Measurements from ENCODE around the gene ACP1.

Gene ACP1

GRCh38 chr2:282371-283263 is 17.9 kb downstream of the ACP1 start:
- DNase-seq = no peak

- no peak for DNase-seq
Measured at GRCh38 chr2:283996-284794, 19.4 kb downstream of the ACP1 start.

GRCh38 chr2:284896-285492 is 20.2 kb downstream of the ACP1 start:
- no peak for DNase-seq

GRCh38 chr2:285531-285930 is 20.8 kb downstream of the ACP1 start:
- no peak for DNase-seq

- DNase-seq = no peak
Measured at GRCh38 chr2:286035-286434, 21.3 kb downstream of the ACP1 start.

- DNase-seq = no peak
Measured at GRCh38 chr2:286774-287392, 22.1 kb downstream of the ACP1 start.

GRCh38 chr2:287471-287885 is 22.7 kb downstream of the ACP1 start:
- DNase-seq = no peak

- DNase-seq = no peak
Measured at GRCh38 chr2:287911-288757, 23.4 kb downstream of the ACP1 start, which contains the start of gene ALKAL2. Gene ALKAL2, minus strand, starts transcription at chr2:288091. Its CDS starts 256 bp downstream, at chr2:287835.

- DNase-seq = no peak
Measured at GRCh38 chr2:288758-289361, 24.1 kb downstream of the ACP1 start.

- DNase-seq = no peak
Measured at GRCh38 chr2:289362-290089, 24.8 kb downstream of the ACP1 start.

GRCh38 chr2:290090-290722 is 25.5 kb downstream of the ACP1 start:
- no peak for DNase-seq

GRCh38 chr2:295090-295489 is 30.3 kb downstream of the ACP1 start:
- no peak for DNase-seq

- no peak for DNase-seq
Measured at GRCh38 chr2:296354-296753, 31.6 kb downstream of the ACP1 start.

GRCh38 chr2:305366-305765 is 40.6 kb downstream of the ACP1 start:
- no peak for DNase-seq

GRCh38 chr2:309148-309953 is 44.6 kb downstream of the ACP1 start:
- no peak for DNase-seq

GRCh38 chr2:309954-310510 is 45.3 kb downstream of the ACP1 start:
- no peak for DNase-seq

- no peak for DNase-seq
Measured at GRCh38 chr2:310994-311393, 46.2 kb downstream of the ACP1 start.

- no peak for DNase-seq
Measured at GRCh38 chr2:313991-314390, 49.2 kb downstream of the ACP1 start.
